ENCODE data around the gene RHBDL1.

GRCh38 chr16:689175-689897, 13.9 kb downstream of the RHBDL1 start:
- TF ChIP-seq ZZZ3 (IDR thresholded peaks at IDR 0.05; ENCODE audit: control insufficient read depth, insufficient read length, low read depth), result no peak
- no peak for TF ChIP-seq USF2 (IDR thresholded peaks at IDR 0.05; ENCODE audit: borderline replicate concordance, low read depth, low read length)
- TF ChIP-seq EP300 (IDR thresholded peaks at IDR 0.05; ENCODE audit: borderline replicate concordance in 1 of 2, control insufficient read depth in 1 of 2, low read depth in 2 of 2, low read length in 2 of 2), result no peak
- TF ChIP-seq ASH2L (IDR thresholded peaks at IDR 0.05; ENCODE audit: borderline replicate concordance, low read depth), result no peak
- TF ChIP-seq SP1 (IDR thresholded peaks at IDR 0.05; ENCODE audit: low read depth, low read length), result no peak
- no peak for TF ChIP-seq BRCA1 (IDR thresholded peaks at IDR 0.05; ENCODE audit: low read depth, low read length)
- TF ChIP-seq CEBPB (IDR thresholded peaks at IDR 0.05; ENCODE audit: borderline replicate concordance in 1 of 2, low read depth in 2 of 2, low read length in 2 of 2), result no peak
- TF ChIP-seq RAD21 (IDR thresholded peaks at IDR 0.05; ENCODE audit: insufficient read depth, low read depth, low read length), result no peak
